DOHH2 (cell line): ENCODE results near the gene C1QL2.

ENCODE experiments used
- H3F3A ChIP-seq: fragments of 200-600 bp; sonication (generic), shearing (Covaris generic); 2 replicates; pipeline ENCODE4 v1.6.0; 2016; ENCODE audit warnings: antibody characterized with exemption, mild to moderate bottlenecking; ENCODE audit not compliant: control insufficient read depth, insufficient read depth
- H3K27ac ChIP-seq: fragments of 200-600 bp; sonication (generic); 2 replicates; pipeline ENCODE4 v1.5.1; 2014; ENCODE audit warnings: low read depth, mild to moderate bottlenecking, low read length, moderate library complexity
- H3K27me3 ChIP-seq: fragments of 200-600 bp; sonication (generic); 2 replicates; pipeline ENCODE4 v1.6.1; 2014; ENCODE audit warnings: mild to moderate bottlenecking, low read length, mixed read lengths; ENCODE audit not compliant: control insufficient read depth
- H3K36me3 ChIP-seq: fragments of 200-600 bp; sonication (generic); 2 replicates; pipeline ENCODE4 v1.6.1; 2014; ENCODE audit warnings: mild to moderate bottlenecking, low read length, moderate library complexity, mixed read lengths; ENCODE audit not compliant: control insufficient read depth
- H3K4me1 ChIP-seq: fragments of 200-600 bp; sonication (generic); 2 replicates; pipeline ENCODE4 v1.6.1; 2014; ENCODE audit warnings: mild to moderate bottlenecking, low read length, mixed read lengths; ENCODE audit not compliant: control insufficient read depth
- H3K4me2 ChIP-seq: fragments of 200-600 bp; sonication (generic); 2 replicates; pipeline ENCODE4 v1.6.0; 2014; ENCODE audit warnings: mild to moderate bottlenecking, low read length, moderate library complexity
- H3K4me3 ChIP-seq: fragments of 200-600 bp; sonication (generic); 2 replicates; pipeline ENCODE4 v1.5.1; 2014; ENCODE audit warnings: mild to moderate bottlenecking, low read length, mixed read lengths
- H3K79me2 ChIP-seq: fragments of 200-600 bp; sonication (generic); 2 replicates; pipeline ENCODE4 v1.6.1; 2014; ENCODE audit warnings: mild to moderate bottlenecking, low read length, mixed read lengths; ENCODE audit not compliant: control insufficient read depth
- H3K9me2 ChIP-seq: fragments of 200-600 bp; sonication (generic); replicated peaks from 2 replicates; pipeline ENCODE4 v1.6.1; 2014; ENCODE audit warnings: mild to moderate bottlenecking, low read length, mixed read lengths; ENCODE audit not compliant: control insufficient read depth
- H3K9me3 ChIP-seq: fragments of 200-600 bp; sonication (generic); 2 replicates; pipeline ENCODE4 v1.6.1; 2014; ENCODE audit warnings: antibody characterized with exemption, low read length, mixed read lengths; ENCODE audit not compliant: control insufficient read depth, insufficient read depth
- H4K20me1 ChIP-seq: fragments of 200-600 bp; sonication (generic); 2 replicates; pipeline ENCODE4 v1.6.0; 2014; ENCODE audit warnings: low read depth, mild to moderate bottlenecking, antibody characterized with exemption, low read length, moderate library complexity; ENCODE audit not compliant: control insufficient read depth, insufficient read depth
- CTCF ChIP-seq: fragments of 200-600 bp; sonication (generic); IDR thresholded peaks from one replicate; pipeline ENCODE4 v1.5.1; 2014; ENCODE audit warnings: antibody characterized with exemption, mild to moderate bottlenecking, low read depth, low read length; ENCODE audit not compliant: poor library complexity, severe bottlenecking
- EZH2phosphoT487 ChIP-seq: fragments of 200-600 bp; sonication (generic); IDR thresholded peaks from 2 replicates; pipeline ENCODE4 v1.6.1; 2017; ENCODE audit warnings: borderline replicate concordance, mild to moderate bottlenecking, antibody characterized with exemption, low read length, moderate library complexity, mixed read lengths

The C1QL2 gene

GRCh38 chr2:119195001-119195400 lies 36.5 kb upstream of the C1QL2 start:
- TF ChIP-seq CTCF (no peak), EZH2phosphoT487 (no peak)
- Histone ChIP-seq H3K4me2 (no peak overlapping the region), H3K27me3 (0 out of 2 replicates have a peak, but pooled peaks cover 3% of the 10 kb centered on the region), H3K36me3 (no peaks in the 10 kb centered on the region), H3K27ac (no peak overlapping the region), H3F3A (no peaks in the 10 kb centered on the region), H3K9me2 (no peaks in the 10 kb centered on the region), H4K20me1 (no peaks in the 10 kb centered on the region), H3K4me1 (no peaks in the 10 kb centered on the region), H3K79me2 (no peaks in the 10 kb centered on the region), H3K9me3 (no peaks in the 10 kb centered on the region), H3K4me3 (no peak overlapping the region)

DNA sequence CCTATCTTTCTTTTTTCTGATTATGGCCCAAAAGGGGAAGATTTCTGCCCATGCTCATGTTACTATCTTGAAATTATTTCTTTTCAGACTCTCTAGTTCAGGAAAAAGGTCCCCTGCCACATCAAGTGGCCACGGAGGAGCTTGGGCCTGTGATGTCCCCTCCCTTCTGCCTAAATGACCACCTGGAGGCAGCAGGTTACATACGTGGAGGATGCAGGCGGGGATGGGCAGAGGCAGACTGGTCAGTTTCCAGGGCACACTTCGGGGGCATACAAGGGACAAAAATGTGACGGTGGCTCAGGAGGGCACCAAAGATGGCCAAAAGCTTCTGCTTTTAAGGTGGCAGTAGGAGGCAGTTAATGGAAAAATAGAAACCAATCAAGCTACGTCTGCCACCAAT lies 34.3 kb upstream of the C1QL2 start:
- Histone ChIP-seq H3K79me2 (no peaks in the 10 kb centered on the region), H3K4me1 (no peaks in the 10 kb centered on the region), H3K36me3 (no peaks in the 10 kb centered on the region), H3K27me3 (0 out of 2 replicates have a peak, but pooled peaks cover 3% of the 10 kb centered on the region), H3K27ac (no peak overlapping the region), H3K4me2 (no peak overlapping the region), H3K4me3 (no peak overlapping the region), H4K20me1 (no peaks in the 10 kb centered on the region), H3F3A (no peaks in the 10 kb centered on the region), H3K9me3 (no peaks in the 10 kb centered on the region), H3K9me2 (no peaks in the 10 kb centered on the region)
- TF ChIP-seq CTCF (no peak), EZH2phosphoT487 (no peak)

DNA sequence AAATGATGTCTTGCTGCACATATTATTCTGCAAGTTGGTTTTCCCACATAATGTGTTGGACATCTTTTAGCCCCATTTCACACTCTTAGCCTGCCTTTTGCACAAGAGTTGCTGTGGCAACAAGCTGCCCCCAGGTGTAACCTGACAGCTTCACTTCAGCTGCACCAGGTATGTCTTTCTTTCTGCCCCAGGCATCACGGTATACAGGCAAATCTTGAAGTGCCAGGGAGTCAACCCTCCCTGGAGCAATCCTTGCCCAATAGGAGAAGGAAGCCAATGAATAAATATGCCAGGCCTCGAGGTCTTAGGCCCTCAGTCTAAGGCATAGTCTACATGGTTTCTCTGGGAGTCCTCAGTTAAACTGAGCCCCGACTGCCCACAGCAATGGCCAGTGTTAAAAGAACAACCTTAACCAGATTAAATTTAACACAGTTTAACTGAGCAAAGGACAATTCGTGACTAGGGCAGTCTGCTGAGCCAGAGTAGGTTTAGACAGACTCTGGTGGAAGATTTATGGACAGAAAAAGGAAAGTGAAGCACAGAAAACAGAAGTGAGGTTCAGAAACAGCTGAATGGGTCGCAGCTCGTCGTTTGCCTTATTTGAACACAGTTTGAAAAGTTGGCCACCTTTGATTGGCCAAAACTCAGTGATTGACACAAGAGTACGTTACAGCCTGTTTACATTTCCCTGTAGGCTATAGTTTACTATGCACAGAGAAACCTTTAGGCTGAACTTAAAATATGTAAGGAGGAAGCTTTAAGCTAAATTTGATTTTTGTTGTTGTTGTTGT lies 32.0 kb upstream of the C1QL2 start:
- Histone ChIP-seq H3F3A (no peaks in the 10 kb centered on the region), H3K79me2 (no peaks in the 10 kb centered on the region), H3K4me1 (no peaks in the 10 kb centered on the region), H3K4me3 (no peak overlapping the region), H3K9me3 (no peaks in the 10 kb centered on the region), H3K27me3 (peaks cover 3% of the 10 kb centered on the region; the same call in 1 of the 2 replicates), H3K27ac (no peak overlapping the region), H3K4me2 (no peak overlapping the region), H3K36me3 (no peaks in the 10 kb centered on the region), H3K9me2 (no peaks in the 10 kb centered on the region), H4K20me1 (no peaks in the 10 kb centered on the region)
- TF ChIP-seq EZH2phosphoT487 (no peak), CTCF (no peak)
